ENCODE data around the gene PLEKHG5. TPM values are rescaled to one million over a fixed set of nuclear protein-coding genes. Genes with fewer than 3 reads are reported as not detected.
"Not testable (repeated sequence)": the region's sequence is repeated elsewhere in the genome, so short reads cannot be mapped to it uniquely, and the experiment has no call there.

The PLEKHG5 gene
- total RNA-seq, 4 donors from 2014 or later: 5.8 to 18.1 (median 12.0) TPM

DNA sequence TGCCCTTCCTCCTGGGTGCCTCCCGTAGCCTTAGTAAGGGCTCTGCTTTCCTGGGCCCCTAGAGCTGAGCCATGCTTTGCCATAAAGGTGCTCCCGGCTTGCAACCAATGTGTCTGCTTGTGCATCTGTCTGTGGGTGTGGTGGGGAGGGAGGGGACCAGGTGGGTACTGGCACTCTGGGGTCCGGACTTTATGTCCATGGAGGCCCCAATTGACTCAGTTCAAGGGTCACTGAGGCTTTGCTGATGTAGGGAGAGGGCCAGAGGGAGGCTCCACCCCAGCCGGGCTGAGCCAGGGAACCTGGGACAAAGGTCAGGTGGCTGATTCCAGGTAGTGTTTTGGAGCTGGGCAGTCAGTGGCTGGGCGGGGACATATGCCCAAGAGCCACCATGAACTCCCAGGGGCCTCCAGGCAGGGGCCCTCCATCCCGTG, 40.5 kb downstream of the PLEKHG5 start:
- 76% methylated on average over 6 of the region's 6 CpGs for WGBS
- DNase-seq (ENCODE audit: extremely low spot score): no peak
- no peak overlapping the region for H3K27ac ChIP-seq (replicated peaks in 1 of 4)
- no peak for TF ChIP-seq POLR2AphosphoS5 (IDR thresholded peaks at IDR 0.05)
- no peak for TF ChIP-seq EP300 (IDR thresholded peaks at IDR 0.05)
- TF ChIP-seq, protein P1, sequence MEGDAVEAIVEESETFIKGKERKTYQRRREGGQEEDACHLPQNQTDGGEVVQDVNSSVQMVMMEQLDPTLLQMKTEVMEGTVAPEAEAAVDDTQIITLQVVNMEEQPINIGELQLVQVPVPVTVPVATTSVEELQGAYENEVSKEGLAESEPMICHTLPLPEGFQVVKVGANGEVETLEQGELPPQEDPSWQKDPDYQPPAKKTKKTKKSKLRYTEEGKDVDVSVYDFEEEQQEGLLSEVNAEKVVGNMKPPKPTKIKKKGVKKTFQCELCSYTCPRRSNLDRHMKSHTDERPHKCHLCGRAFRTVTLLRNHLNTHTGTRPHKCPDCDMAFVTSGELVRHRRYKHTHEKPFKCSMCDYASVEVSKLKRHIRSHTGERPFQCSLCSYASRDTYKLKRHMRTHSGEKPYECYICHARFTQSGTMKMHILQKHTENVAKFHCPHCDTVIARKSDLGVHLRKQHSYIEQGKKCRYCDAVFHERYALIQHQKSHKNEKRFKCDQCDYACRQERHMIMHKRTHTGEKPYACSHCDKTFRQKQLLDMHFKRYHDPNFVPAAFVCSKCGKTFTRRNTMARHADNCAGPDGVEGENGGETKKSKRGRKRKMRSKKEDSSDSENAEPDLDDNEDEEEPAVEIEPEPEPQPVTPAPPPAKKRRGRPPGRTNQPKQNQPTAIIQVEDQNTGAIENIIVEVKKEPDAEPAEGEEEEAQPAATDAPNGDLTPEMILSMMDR (IDR thresholded peaks at IDR 0.05): no peak
- TF ChIP-seq POLR2A (IDR thresholded peaks at IDR 0.05; ENCODE audit: low read depth): no peak
- no peaks in the 10 kb centered on the region for H3K36me3 ChIP-seq
- H3K9me3 ChIP-seq: no peaks in the 10 kb centered on the region
- intact Hi-C loops (cut with DNase I): no loop called here
- H3K27me3 ChIP-seq: peaks cover 0 to 100% (median 49%) of the 10 kb centered on the region in 4 donors
- peaks cover 10 to 48% (median 44%) of the 10 kb centered on the region in 4 donors for H3K4me1 ChIP-seq
- H3K4me3 ChIP-seq: no peak overlapping the region

DNA sequence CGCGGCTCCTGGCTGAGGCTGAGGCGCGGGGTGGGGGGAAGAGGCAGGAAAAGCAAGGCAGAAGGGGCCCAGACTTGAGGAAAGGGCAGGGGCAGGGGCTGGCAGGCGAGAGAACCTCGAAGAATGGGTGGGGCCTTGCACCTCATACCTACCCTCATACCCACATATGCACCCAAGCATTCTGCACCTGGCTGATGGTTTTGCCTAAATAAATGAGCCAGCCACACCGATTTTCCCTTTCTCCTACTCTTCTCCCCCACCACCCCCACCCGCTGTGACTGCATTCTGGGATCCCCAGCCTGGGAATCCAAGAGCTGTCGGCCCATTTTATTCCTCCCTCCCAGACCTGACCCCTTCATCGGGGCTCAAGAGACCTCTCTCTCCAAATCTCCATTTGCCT, 41.0 kb downstream of the PLEKHG5 start:
- intact Hi-C loops (cut with DNase I); DNase-seq (ENCODE audit: extremely low spot score); H3K36me3 ChIP-seq; H3K9me3 ChIP-seq; H3K27ac ChIP-seq (replicated peaks in 1 of 4); H3K4me3 ChIP-seq: not testable (repeated sequence)
- 40% methylated on average over 10 of the region's 10 CpGs for WGBS
- Histone ChIP-seq H3K4me1 (peaks cover 10 to 46% (median 42%) of the 10 kb centered on the region in 4 donors), H3K27me3 (peaks cover 0 to 100% (median 49%) of the 10 kb centered on the region in 4 donors)

DNA sequence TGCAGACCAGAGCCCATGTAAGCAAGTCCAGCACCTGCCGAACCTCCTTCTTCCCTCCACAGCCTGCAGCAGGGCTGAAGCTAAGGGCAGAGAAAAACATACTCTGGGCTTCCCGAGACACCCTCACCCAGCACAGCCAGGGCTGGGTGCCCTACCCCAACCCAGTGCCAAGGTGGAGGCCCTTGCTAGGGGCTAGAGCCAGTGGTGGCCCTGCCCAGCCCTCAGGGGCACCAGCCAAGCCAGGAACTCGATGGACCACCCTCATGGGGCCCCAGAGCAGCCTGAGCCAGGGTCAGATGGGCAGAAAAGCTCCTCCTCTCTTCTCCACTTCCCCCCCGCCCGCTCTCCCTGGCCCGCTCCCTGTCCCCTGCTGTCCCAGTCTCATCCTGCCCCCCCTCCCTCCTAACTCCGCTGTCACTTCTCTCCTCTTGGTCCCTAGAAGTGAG, 41.4 kb downstream of the PLEKHG5 start:
- Histone ChIP-seq H3K9me3 (no peaks in the 10 kb centered on the region), H3K36me3 (no peaks in the 10 kb centered on the region), H3K27ac (replicated peaks in 1 of 4) (no peak overlapping the region), H3K4me3 (no peak overlapping the region), H3K27me3 (peaks cover 0 to 100% (median 49%) of the 10 kb centered on the region in 4 donors), H3K4me1 (peaks cover 10 to 41% (median 37%) of the 10 kb centered on the region in 4 donors)
- no peak for TF ChIP-seq EP300 (IDR thresholded peaks at IDR 0.05)
- no peak for TF ChIP-seq POLR2AphosphoS5 (IDR thresholded peaks at IDR 0.05)
- TF ChIP-seq POLR2A (IDR thresholded peaks at IDR 0.05; ENCODE audit: low read depth): no peak
- TF ChIP-seq, protein P1 (IDR thresholded peaks at IDR 0.05): no peak
- WGBS: 16% methylated on average over 4 of the region's 7 CpGs
- DNase-seq (ENCODE audit: extremely low spot score): no peak
- intact Hi-C loops (cut with DNase I): no loop called here

DNA sequence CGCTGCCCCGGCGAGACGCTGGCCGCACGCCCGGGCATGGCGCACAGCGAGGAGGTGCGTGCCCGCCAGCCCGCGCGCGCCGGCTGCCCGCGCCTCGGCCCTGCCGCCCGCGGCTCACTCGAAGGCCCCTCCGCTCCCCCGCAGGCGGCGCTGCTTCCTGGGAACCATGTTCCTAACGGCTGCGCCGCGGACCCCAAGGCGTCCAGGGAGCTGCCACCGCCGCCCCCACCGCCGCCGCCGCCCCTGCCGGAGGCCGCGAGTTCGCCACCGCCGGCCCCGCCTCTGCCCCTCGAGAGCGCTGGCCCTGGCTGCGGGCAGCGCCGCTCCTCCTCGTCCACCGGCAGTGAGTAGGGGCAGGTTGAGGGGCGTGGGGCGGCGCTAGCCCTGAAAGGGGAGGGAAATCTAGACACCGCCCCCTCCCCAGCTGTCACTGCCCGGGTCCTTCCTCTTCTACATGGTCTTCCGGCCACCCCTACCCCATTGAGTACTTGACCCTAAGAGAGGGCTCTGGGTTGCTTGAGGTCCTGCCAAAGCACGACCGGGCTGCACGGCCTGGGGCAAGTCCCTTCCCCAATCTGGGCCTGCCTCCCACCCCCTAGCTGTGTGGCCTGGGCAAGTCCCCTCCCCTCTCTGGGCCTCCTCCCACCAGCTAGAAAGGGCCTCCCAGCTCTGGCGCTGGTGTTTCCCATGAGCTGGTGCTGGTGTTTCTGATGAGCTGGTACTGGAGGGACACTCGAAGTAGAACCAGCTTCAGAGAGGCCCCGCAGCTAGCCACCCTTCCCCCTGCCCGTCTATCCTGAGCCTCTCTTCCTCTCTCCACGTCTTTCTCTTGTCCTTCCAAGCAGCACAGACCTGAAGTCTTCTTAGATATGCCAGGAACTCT, 42.5 kb downstream of the PLEKHG5 start:
- no peak for TF ChIP-seq POLR2A (IDR thresholded peaks at IDR 0.05; ENCODE audit: low read depth)
- no peak for TF ChIP-seq POLR2AphosphoS5 (IDR thresholded peaks at IDR 0.05)
- no peak for TF ChIP-seq EP300 (IDR thresholded peaks at IDR 0.05)
- TF ChIP-seq, protein P1 (IDR thresholded peaks at IDR 0.05): no peak
- peak overlapping the region; percentile 25 to 51 (median 34) for H3K4me3 ChIP-seq

More for the DNA sequence above, 42.5 kb downstream of the PLEKHG5 start:
- whole genome bisulfite sequencing: 20% methylated on average over 13 of the region's 66 CpGs
- no peaks in the 10 kb centered on the region for H3K36me3 ChIP-seq
- DNase-seq (ENCODE audit: extremely low spot score): no peak
- H3K27ac ChIP-seq (replicated peaks in 1 of 4): no peak overlapping the region
- peaks cover 0 to 97% (median 49%) of the 10 kb centered on the region in 4 donors for H3K27me3 ChIP-seq
- H3K4me1 ChIP-seq: peaks cover 10 to 31% (median 27%) of the 10 kb centered on the region in 4 donors
- intact Hi-C loops (cut with DNase I): no loop called here
- no peaks in the 10 kb centered on the region for H3K9me3 ChIP-seq
